HepG2 (cell line): ENCODE data around the gene SPA17. TPM values are rescaled to one million over a fixed set of nuclear protein-coding genes. Genes with fewer than 3 reads are reported as not detected.

Experiments used
- ATAC-seq: fragments of 200-7000 bp; cut with Tn5 transposase; 3 replicates; pipeline ENCODE4 v1.9.1; 2020; ENCODE audit warnings: mild to moderate bottlenecking, moderate library complexity
- BruUV-seq: library from RNA; stranded (reverse); fragments of 400-500 nt; replicated peaks from 2 replicates; lab custom pipeline; 2021; lab: Mats Ljungman, UMichigan
- CTCF ChIA-PET: fragments of 300-600 bp; formaldehyde crosslinking; extraction: SDS; loops from one replicate; lab custom pipeline; 2021; ENCODE audit warnings: low total read pairs, inconsistent platforms, low intra/inter-chr PET ratio; lab: Yijun Ruan, JAX
- POLR2A ChIA-PET: fragments of 350-600 bp; sonication (Branson Sonifier 250); formaldehyde crosslinking; loops from one replicate; lab custom pipeline; 2020; ENCODE audit warnings: antibody characterized with exemption, inconsistent platforms; lab: Yijun Ruan, JAX
- DNase-seq: peaks from one replicate; pipeline ENCODE4 v3.0.0-alpha.2; 2015; ENCODE audit warnings: low spot score
- FAIRE-seq: peaks from 3 replicates; lab custom pipeline; 2011; peaks lifted over from hg19 to GRCh38; lab: Jason Lieb, UNC
- H2AFZ ChIP-seq: one replicate; pipeline ENCODE4 v1.6.1; 2011; ENCODE audit warnings: low read length, inconsistent platforms
- H3K27ac ChIP-seq: fragments of 300-600 bp; 3 replicates; pipeline ENCODE4 v1.8.0; 2011; ENCODE audit warnings: mixed run types, mild to moderate bottlenecking, mixed read lengths, low read length, inconsistent platforms; ENCODE audit not compliant: insufficient read depth; ENCODE audit errors: extremely low read length
- H3K27me3 ChIP-seq, 2 experiments: fragments of 200-600 bp in 1 of 2; 2 replicates in 1 of 2; 3 replicates in 1 of 2; pipeline versions ENCODE4 v1.6.0 to v1.8.0; 2011; ENCODE audit warnings: low read length in 2 of 2, mild to moderate bottlenecking in 2 of 2, moderate library complexity in 2 of 2, inconsistent platforms in 1 of 2; ENCODE audit not compliant: insufficient read depth in 2 of 2, control insufficient read depth in 1 of 2
- H3K36me3 ChIP-seq, 2 experiments: fragments of 200-600 bp in 1 of 2; replicated peaks in 1 of 2; 2 replicates in 1 of 2; 3 replicates in 1 of 2; pipeline versions ENCODE4 v1.5.1 to v1.8.0; 2011; ENCODE audit warnings: low read length in 2 of 2, inconsistent platforms in 1 of 2; ENCODE audit not compliant: insufficient read depth in 2 of 2, control insufficient read depth in 1 of 2
- H3K4me1 ChIP-seq: 2 replicates; pipeline ENCODE4 v1.5.1; 2012; ENCODE audit warnings: low read length, inconsistent platforms; ENCODE audit not compliant: insufficient read depth
- H3K4me2 ChIP-seq: 2 replicates; pipeline ENCODE4 v1.6.0; 2011; ENCODE audit warnings: low read depth, low read length, inconsistent platforms
- H3K4me3 ChIP-seq, 3 experiments: fragments of 200-600 bp in 1 of 3; sonication (generic), shearing (Covaris generic) in 1 of 3; replicated peaks in 1 of 3; 2 replicates each; pipeline ENCODE4 v1.5.1; 2011 to 2016; ENCODE audit warnings: low read length in 3 of 3, inconsistent platforms in 2 of 3, low read depth in 2 of 3, mild to moderate bottlenecking in 2 of 3, control low read depth in 1 of 3, mixed read lengths in 1 of 3; ENCODE audit not compliant: insufficient read depth in 1 of 3
- H3K79me2 ChIP-seq: one replicate; pipeline ENCODE4 v1.6.1; 2011; ENCODE audit warnings: low read length, inconsistent platforms; ENCODE audit not compliant: insufficient read depth
- H3K9ac ChIP-seq: 2 replicates; pipeline ENCODE4 v1.6.0; 2011; ENCODE audit warnings: mild to moderate bottlenecking, low read depth, low read length, inconsistent platforms; ENCODE audit not compliant: insufficient read depth
- H3K9me3 ChIP-seq: 2 replicates; pipeline ENCODE4 v1.5.1; 2012; ENCODE audit warnings: mild to moderate bottlenecking, low read length
- H4K20me1 ChIP-seq: 2 replicates; pipeline ENCODE4 v1.6.0; 2011; ENCODE audit warnings: inconsistent platforms, mild to moderate bottlenecking, low read length, moderate library complexity; ENCODE audit not compliant: insufficient read depth
- ISL2 ChIP-seq: sonication (generic); formaldehyde crosslinking; IDR thresholded peaks from 2 replicates; pipeline ENCODE4 v1.5.0; 2020; ENCODE audit warnings: missing genetic modification reagents
- MED1 ChIP-seq: sonication (generic); formaldehyde crosslinking; IDR thresholded peaks from 2 replicates; pipeline ENCODE4 v1.4.0; 2020; ENCODE audit warnings: missing genetic modification reagents
- PITX1 ChIP-seq: sonication (generic); formaldehyde crosslinking; IDR thresholded peaks from 2 replicates; pipeline ENCODE4 v1.5.1; 2020; ENCODE audit warnings: mild to moderate bottlenecking, missing genetic modification reagents
- SOX6 ChIP-seq, 2 experiments: fragments of 450-650 bp in 1 of 2; sonication (generic) in 1 of 2; formaldehyde crosslinking in 1 of 2; IDR thresholded peaks; 2 replicates each; pipeline versions ENCODE4 v1.4.0 to v1.6.1; 2017 to 2020; ENCODE audit warnings: antibody characterized with exemption in 1 of 2, mild to moderate bottlenecking in 1 of 2, missing genetic modification reagents in 1 of 2
- ZC3H4 ChIP-seq: sonication (generic); formaldehyde crosslinking; IDR thresholded peaks from 2 replicates; pipeline ENCODE4 v1.4.0; 2020; ENCODE audit warnings: missing genetic modification reagents, borderline replicate concordance
- ZNF382 ChIP-seq: sonication (generic); formaldehyde crosslinking; IDR thresholded peaks from 2 replicates; pipeline ENCODE4 v1.5.0; 2020; ENCODE audit warnings: missing genetic modification reagents, mild to moderate bottlenecking, borderline replicate concordance
- ZNF749 ChIP-seq: sonication (generic); formaldehyde crosslinking; IDR thresholded peaks from 2 replicates; pipeline ENCODE4 v1.8.0; 2022; ENCODE audit warnings: mild to moderate bottlenecking, missing genetic modification reagents, moderate library complexity, borderline replicate concordance
- WGBS: methylation state at CpG from one replicate; pipeline ENCODE4 v1.1.6; 2017; ENCODE audit warnings: low lambda C conversion rate; 5-methylcytosine and 5-hydroxymethylcytosine counted together
- in situ Hi-C: cut with HindIII; loops from 2 replicates; pipeline ENCODE4 v1.10.0; 2017; ENCODE audit warnings: low pct_unique_long_range_greater_than_20kb; ENCODE audit not compliant: extremely low pct_ligation_motif_present
- intact Hi-C: fragments of 100-400 bp; cut with micrococcal nuclease; formaldehyde crosslinking; loops from one replicate; pipeline ENCODE4 v1.10.0; 2022; ENCODE audit not compliant: unreplicated experiment
- polyA plus RNA-seq, 8 experiments: library from polyadenylated mRNA; depleted of rRNA in 3 of 8; stranded (reverse) in 7 of 8; unstranded in 1 of 8; fragments of >200 nt; fragmentation: Illumina TruSeq in 4 of 8; extraction: Trizol in 4 of 8; gene quantifications; 2 replicates each; pipeline versions ENCODE4 v1.2.1 to v1.2.3, GENCODE V29; 2011 to 2016; ENCODE audit warnings: low read depth in 4 of 8, missing spikeins in 1 of 8, mixed read lengths in 1 of 8; ENCODE audit not compliant: insufficient read depth in 1 of 8
- total RNA-seq, 5 experiments: library from RNA; depleted of rRNA; stranded (reverse); fragments of >200 nt; fragmentation: Illumina TruSeq; extraction: Trizol; gene quantifications; 2 replicates each; pipeline ENCODE4 v1.2.3, GENCODE V29; 2016; ENCODE audit warnings: low read depth in 1 of 5
- TF ChIP-seq, protein P1 (sequence below): sonication (generic); formaldehyde crosslinking; IDR thresholded peaks from 2 replicates; pipeline ENCODE4 v1.4.0; 2020; ENCODE audit warnings: mild to moderate bottlenecking, missing genetic modification reagents

SPA17 gene
- total and polyA plus RNA-seq, 2 of the 13 experiments (the other 11 are each of a cell fraction or from before 2014, with no cell fraction given) = 4.4 to 8.4 TPM

DNA sequence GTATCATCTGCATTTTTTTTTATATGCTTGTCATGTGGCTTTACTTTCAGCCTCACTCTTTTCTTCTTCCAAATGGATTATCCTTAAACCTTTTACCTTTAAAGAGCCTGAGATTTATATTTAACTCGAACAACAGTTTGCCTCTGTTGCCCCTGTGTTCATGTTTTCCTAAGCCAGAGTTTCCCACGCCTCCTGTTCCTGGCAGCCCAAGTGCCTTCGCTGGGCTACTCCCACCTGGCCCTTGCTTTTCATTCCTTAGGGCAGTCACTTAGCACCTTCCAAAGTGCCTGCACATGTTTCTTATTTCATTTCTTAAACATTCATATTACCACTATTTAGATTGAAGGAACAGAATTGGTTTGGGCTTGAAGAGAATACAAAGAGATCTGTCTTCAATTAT is 37.8 kb upstream of the SPA17 start:
- Histone ChIP-seq H3K27ac (no peak overlapping the region), H4K20me1 (no peaks in the 10 kb centered on the region), H3K9ac (no peak overlapping the region), H3K79me2 (no peaks in the 10 kb centered on the region), H3K36me3 (peaks cover 9 to 36% of the 10 kb centered on the region in 2 experiments), H3K4me2 (no peak overlapping the region), H3K4me3 (no peak overlapping the region), H3K9me3 (no peaks in the 10 kb centered on the region), H3K27me3 (no peaks in the 10 kb centered on the region), H3K4me1 (no peaks in the 10 kb centered on the region), H2AFZ (no peak overlapping the region)
- TF ChIP-seq ISL2 (CRISPR knock-in tag) (no peak), ZC3H4 (CRISPR knock-in tag) (no peak), SOX6 (IDR thresholded peaks at IDR 0.05) (no peak), SOX6 (CRISPR knock-in tag; IDR thresholded peaks at IDR 0.05) (no peak), ZNF382 (CRISPR knock-in tag) (no peak), MED1 (CRISPR knock-in tag) (no peak)
- TF ChIP-seq, protein P1, sequence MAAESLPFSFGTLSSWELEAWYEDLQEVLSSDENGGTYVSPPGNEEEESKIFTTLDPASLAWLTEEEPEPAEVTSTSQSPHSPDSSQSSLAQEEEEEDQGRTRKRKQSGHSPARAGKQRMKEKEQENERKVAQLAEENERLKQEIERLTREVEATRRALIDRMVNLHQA (CRISPR knock-in tag) = no peak
- CTCF ChIA-PET = no interaction called here
- POLR2A ChIA-PET = no interaction called here
- DNase-seq (no peak), FAIRE-seq (no peak), ATAC-seq (no peak)
- in situ Hi-C loops (no loop called here), intact Hi-C loops (no loop called here)
- no TSS peak for BruUV-seq
- WGBS = 97% methylated on average over 3 of the region's 3 CpGs

DNA sequence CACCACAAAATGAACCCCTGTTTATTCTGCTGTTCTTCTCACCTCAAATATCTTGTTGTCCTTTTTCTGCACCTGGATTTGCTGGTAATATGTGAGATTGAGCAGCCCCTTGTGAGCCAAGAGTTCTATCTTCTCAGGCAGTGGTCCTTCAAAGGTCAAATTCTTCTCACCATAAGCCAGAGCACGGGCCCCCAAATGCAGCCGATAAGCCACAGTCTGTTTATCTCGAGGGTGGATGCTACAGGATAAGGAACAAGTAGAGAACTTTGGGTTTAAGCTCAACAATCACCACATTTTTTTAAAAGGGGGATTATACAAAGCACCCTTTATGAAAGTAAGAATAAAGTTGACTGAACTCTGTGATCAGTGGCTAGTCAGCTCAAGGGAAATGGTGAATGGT is 35.2 kb upstream of the SPA17 start:
- TF ChIP-seq ZNF749 (no peak), PITX1 (CRISPR knock-in tag) (no peak)
- no peak for DNase-seq
- Histone ChIP-seq H3K9ac (no peak overlapping the region), H3K27me3 (no peaks in the 10 kb centered on the region), H2AFZ (no peak overlapping the region), H3K9me3 (no peaks in the 10 kb centered on the region), H3K27ac (no peak overlapping the region), H3K36me3 (peaks cover 2 to 10% of the 10 kb centered on the region in 2 experiments), H3K4me2 (no peak overlapping the region), H4K20me1 (no peaks in the 10 kb centered on the region), H3K4me1 (no peaks in the 10 kb centered on the region), H3K4me3 (no peak overlapping the region), H3K79me2 (no peaks in the 10 kb centered on the region)
- ChIA-PET POLR2A (interaction anchor here (1.3 kb wide), 1 partner anchor 16 kb away, joined by 3 read pairs; the partner anchor contains the start of gene TBRG1), CTCF (no interaction called here)
- no TSS peak for BruUV-seq
- intact Hi-C loops = no loop called here
- in situ Hi-C loops = no loop called here
- no peak for ATAC-seq
- no peak for FAIRE-seq
- 95% methylated on average over 3 of the region's 3 CpGs for WGBS
